Measurements from ENCODE around the gene NDRG4. TPM values are rescaled to one million over a fixed set of nuclear protein-coding genes. Genes with fewer than 3 reads are reported as not detected.
A peak's percentile ranks its signal among the peaks of the same experiment; 100 is the strongest.

Gene NDRG4
- total and polyA plus RNA-seq, 2 donors from 2014 or later: 1.7 to 5.7 TPM

DNA sequence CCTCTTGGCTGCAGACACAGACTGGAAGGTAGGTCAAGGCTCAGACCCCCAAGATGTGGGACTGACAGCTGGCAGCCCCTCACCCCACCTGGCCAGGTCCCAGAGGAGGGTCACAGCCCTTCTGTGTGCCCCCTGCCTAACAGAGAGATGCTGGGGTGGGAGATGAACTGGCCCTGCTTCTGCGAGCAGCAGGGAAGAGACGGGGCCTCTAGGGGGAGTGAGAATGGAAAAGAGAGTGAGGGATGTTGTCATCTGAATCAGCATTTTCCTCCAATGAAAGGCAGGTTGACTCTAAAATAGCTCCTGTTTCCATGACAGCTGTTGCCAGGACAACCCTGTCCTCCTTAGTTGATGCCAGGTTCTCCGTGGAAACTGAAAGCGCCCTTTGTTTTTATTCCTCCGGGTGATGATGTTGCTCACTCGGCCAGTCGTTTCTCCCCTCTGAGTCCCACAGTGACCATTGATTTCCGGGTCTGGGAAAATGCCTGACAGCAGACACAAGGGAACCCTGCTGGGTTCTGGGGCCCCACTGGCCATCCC is 4.9 kb upstream of the NDRG4 start:
- FAIRE-seq (no peak), DNase-seq (peak; percentile 80 to 97 (median 93))
- TF ChIP-seq, protein P1, sequence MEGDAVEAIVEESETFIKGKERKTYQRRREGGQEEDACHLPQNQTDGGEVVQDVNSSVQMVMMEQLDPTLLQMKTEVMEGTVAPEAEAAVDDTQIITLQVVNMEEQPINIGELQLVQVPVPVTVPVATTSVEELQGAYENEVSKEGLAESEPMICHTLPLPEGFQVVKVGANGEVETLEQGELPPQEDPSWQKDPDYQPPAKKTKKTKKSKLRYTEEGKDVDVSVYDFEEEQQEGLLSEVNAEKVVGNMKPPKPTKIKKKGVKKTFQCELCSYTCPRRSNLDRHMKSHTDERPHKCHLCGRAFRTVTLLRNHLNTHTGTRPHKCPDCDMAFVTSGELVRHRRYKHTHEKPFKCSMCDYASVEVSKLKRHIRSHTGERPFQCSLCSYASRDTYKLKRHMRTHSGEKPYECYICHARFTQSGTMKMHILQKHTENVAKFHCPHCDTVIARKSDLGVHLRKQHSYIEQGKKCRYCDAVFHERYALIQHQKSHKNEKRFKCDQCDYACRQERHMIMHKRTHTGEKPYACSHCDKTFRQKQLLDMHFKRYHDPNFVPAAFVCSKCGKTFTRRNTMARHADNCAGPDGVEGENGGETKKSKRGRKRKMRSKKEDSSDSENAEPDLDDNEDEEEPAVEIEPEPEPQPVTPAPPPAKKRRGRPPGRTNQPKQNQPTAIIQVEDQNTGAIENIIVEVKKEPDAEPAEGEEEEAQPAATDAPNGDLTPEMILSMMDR (IDR thresholded peaks at IDR 0.05; ENCODE audit: borderline replicate concordance, extremely low read depth, insufficient read depth): peak; percentile 13
- intact Hi-C loops (cut with DNase I): loop anchor here (5.0 kb wide), 1 partner anchor 158 kb away; no protein-coding TSS in a partner anchor
- Histone ChIP-seq H3K4me1 (ENCODE audit: control insufficient read depth in 2 of 3, insufficient read depth in 2 of 3, low read depth in 1 of 3, low read length in 3 of 3) (no peaks in the 10 kb centered on the region), H3K27ac (ENCODE audit: low read depth in 2 of 2, low read length in 2 of 2) (no peak overlapping the region), H3K4me3 (ENCODE audit: low read length in 3 of 3) (peak overlapping the region in 1 of 3 donors; percentile 17), H3K9ac (ENCODE audit: low read length in 3 of 3) (no peak overlapping the region), H3K27me3 (ENCODE audit: control insufficient read depth, insufficient read depth, low read length) (no peaks in the 10 kb centered on the region), H3K9me3 (ENCODE audit: control insufficient read depth in 2 of 3, insufficient read depth in 1 of 3, low read length in 3 of 3) (no peaks in the 10 kb centered on the region), H3K36me3 (ENCODE audit: control insufficient read depth in 2 of 3, insufficient read depth in 3 of 3, low read length in 3 of 3) (no peaks in the 10 kb centered on the region)

DNA sequence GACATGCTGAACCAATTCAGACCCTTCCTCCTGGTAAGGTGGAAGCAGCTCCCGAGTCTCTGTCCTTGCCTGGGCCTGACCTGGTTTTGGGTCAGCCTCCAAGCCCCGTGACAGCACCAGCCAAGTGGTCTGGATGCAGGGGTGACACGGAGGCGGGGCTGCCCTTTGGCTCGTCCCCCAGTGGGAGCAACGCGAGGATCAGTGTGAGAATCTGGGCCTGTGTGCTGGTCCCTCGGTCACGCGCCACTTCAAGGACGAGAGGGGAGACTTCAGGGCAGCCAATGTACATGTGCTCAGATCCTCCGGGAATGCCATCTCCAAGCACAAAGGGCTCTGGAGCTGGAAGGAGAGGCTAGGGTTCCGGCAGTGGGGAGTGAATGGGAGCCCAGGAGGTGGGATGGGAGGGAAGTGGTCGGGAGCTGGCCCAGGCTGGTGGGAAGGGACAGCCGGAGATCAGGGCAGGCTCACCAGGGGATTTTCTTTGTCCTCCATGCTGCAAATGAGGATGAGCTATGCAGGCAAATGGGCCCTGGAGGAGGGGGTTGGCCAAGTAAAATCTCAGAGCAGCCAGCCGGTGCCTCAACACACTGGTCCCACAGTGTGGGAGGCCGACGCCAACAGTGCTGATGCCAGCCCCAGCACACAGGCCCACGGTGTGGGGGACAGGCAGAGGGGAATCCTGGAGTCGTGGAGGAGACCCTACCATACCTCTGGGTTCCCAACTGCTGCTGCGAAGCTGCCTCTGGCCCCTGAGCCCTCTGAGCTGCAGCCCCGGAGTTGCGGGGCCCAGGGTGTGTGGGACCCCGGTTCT is 4.2 kb upstream of the NDRG4 start:
- TF ChIP-seq, protein P1 (IDR thresholded peaks at IDR 0.05; ENCODE audit: borderline replicate concordance, extremely low read depth, insufficient read depth): no peak
- Histone ChIP-seq H3K27ac (ENCODE audit: low read depth in 2 of 2, low read length in 2 of 2) (no peak overlapping the region), H3K9me3 (ENCODE audit: control insufficient read depth in 2 of 3, insufficient read depth in 1 of 3, low read length in 3 of 3) (no peaks in the 10 kb centered on the region), H3K36me3 (ENCODE audit: control insufficient read depth in 2 of 3, insufficient read depth in 3 of 3, low read length in 3 of 3) (no peaks in the 10 kb centered on the region), H3K4me3 (ENCODE audit: low read length in 3 of 3) (peak overlapping the region in 1 of 3 donors; percentile 17), H3K27me3 (ENCODE audit: control insufficient read depth, insufficient read depth, low read length) (no peaks in the 10 kb centered on the region), H3K4me1 (ENCODE audit: control insufficient read depth in 2 of 3, insufficient read depth in 2 of 3, low read depth in 1 of 3, low read length in 3 of 3) (no peaks in the 10 kb centered on the region), H3K9ac (ENCODE audit: low read length in 3 of 3) (no peak overlapping the region)
- FAIRE-seq (no peak), DNase-seq (peak in 2 of 5 donors; percentile 45 to 81)
- intact Hi-C loops (cut with DNase I): no loop called here

DNA sequence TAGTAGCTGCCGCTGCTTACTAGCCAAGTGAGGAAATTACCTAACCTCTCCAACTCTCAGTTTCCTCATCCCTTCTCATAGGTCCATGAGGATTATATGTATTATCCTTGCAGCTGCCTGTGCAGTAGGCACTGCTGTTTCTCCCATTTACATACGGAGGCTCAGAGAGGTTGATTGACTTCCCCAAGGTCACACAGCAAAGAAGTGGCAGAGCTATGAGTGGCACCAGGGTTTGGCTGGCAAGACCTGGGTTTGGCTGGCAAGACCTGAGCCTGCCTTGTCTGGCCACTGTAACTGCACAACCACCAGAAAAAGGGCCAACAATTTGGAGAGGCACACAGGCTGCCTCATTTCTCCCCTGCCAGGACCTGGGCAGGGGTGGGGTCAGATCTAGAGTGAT is 2.5 kb upstream of the NDRG4 start:
- no peak overlapping the region for H3K27ac ChIP-seq (ENCODE audit: low read depth in 2 of 2, low read length in 2 of 2)
- no peaks in the 10 kb centered on the region for H3K9me3 ChIP-seq (ENCODE audit: control insufficient read depth in 2 of 3, insufficient read depth in 1 of 3, low read length in 3 of 3)
- no peaks in the 10 kb centered on the region for H3K27me3 ChIP-seq (ENCODE audit: control insufficient read depth, insufficient read depth, low read length)
- H3K36me3 ChIP-seq (ENCODE audit: control insufficient read depth in 2 of 3, insufficient read depth in 3 of 3, low read length in 3 of 3): no peaks in the 10 kb centered on the region
- H3K9ac ChIP-seq (ENCODE audit: low read length in 3 of 3): no peak overlapping the region
- peaks cover 0 to 9% (median 0%) of the 10 kb centered on the region in 3 donors for H3K4me1 ChIP-seq (ENCODE audit: control insufficient read depth in 2 of 3, insufficient read depth in 2 of 3, low read depth in 1 of 3, low read length in 3 of 3)
- FAIRE-seq (no peak), DNase-seq (peak in 1 of 5 donors; percentile 15)
- intact Hi-C loops (cut with DNase I): no loop called here
- H3K4me3 ChIP-seq (ENCODE audit: low read length in 3 of 3): no peak overlapping the region
- TF ChIP-seq, protein P1 (IDR thresholded peaks at IDR 0.05; ENCODE audit: borderline replicate concordance, extremely low read depth, insufficient read depth): no peak

Measured in kidney (tissue), 14 donors.